Endothelial cell of umbilical vein (primary cell): ENCODE measurements around the gene OR2AE1. TPM values are rescaled to one million over a fixed set of nuclear protein-coding genes. Genes with fewer than 3 reads are reported as not detected.

Source experiments
- BruUV-seq: library from RNA; stranded (reverse); fragments of 400-500 nt; replicated peaks from 2 replicates; lab custom pipeline; 2021; lab: Mats Ljungman, UMichigan
- CTCF ChIA-PET: fragments of 300-600, 350-600 bp; sonication (Branson Sonifier 250); formaldehyde crosslinking; loops from one replicate; lab custom pipeline; 2021; ENCODE audit warnings: antibody characterized with exemption, inconsistent platforms; lab: Charles Lee
- POLR2A ChIA-PET: fragments of 300-600, 350-600 bp; sonication (Branson Sonifier 250); formaldehyde crosslinking; loops from one replicate; lab custom pipeline; 2021; ENCODE audit warnings: antibody characterized with exemption, inconsistent platforms; lab: Charles Lee
- DNase-seq: peaks from one replicate; pipeline ENCODE4 v3.0.0-alpha.2; 2011; ENCODE audit warnings: low read depth, low spot score
- FAIRE-seq: peaks from 2 replicates; lab custom pipeline; 2011; peaks lifted over from hg19 to GRCh38; lab: Jason Lieb, UNC
- H2AFZ ChIP-seq: 2 replicates; pipeline ENCODE4 v1.6.0; 2012; ENCODE audit warnings: low read depth, low read length, control low read depth, inconsistent platforms
- H3K27ac ChIP-seq: 2 replicates; pipeline ENCODE4 v1.5.1; 2011; ENCODE audit warnings: low read depth, mild to moderate bottlenecking, control low read depth, low read length, moderate library complexity; ENCODE audit not compliant: insufficient read depth
- H3K27me3 ChIP-seq, 2 experiments: 2 replicates each; pipeline versions ENCODE4 v1.6.0 to v1.6.1; 2011; ENCODE audit warnings: low read length in 2 of 2, mixed read lengths in 1 of 2; ENCODE audit not compliant: control insufficient read depth in 2 of 2, insufficient read depth in 2 of 2
- H3K36me3 ChIP-seq, 2 experiments: 2 replicates in 1 of 2; 3 replicates in 1 of 2; pipeline ENCODE4 v1.5.1; 2011; ENCODE audit warnings: low read length in 2 of 2, mild to moderate bottlenecking in 1 of 2, moderate library complexity in 1 of 2; ENCODE audit not compliant: control insufficient read depth in 2 of 2, insufficient read depth in 2 of 2; ENCODE audit errors: extremely low read depth in 1 of 2
- H3K4me1 ChIP-seq: 3 replicates; pipeline ENCODE4 v1.5.1; 2011; ENCODE audit warnings: mild to moderate bottlenecking, low read length; ENCODE audit not compliant: control insufficient read depth, insufficient read depth; ENCODE audit errors: extremely low read depth
- H3K4me2 ChIP-seq: 2 replicates; pipeline ENCODE4 v1.6.1; 2011; ENCODE audit warnings: low read length, control low read depth, mixed read lengths; ENCODE audit not compliant: insufficient read depth
- H3K4me3 ChIP-seq, 3 experiments: fragments of 200-600 bp in 1 of 3; sonication (generic), shearing (Covaris generic) in 1 of 3; replicated peaks in 1 of 3; 2 replicates each; pipeline ENCODE4 v1.5.1; 2011 to 2016; ENCODE audit warnings: control low read depth in 3 of 3, low read length in 3 of 3, mild to moderate bottlenecking in 2 of 3, inconsistent platforms in 1 of 3, low read depth in 1 of 3, moderate library complexity in 1 of 3; ENCODE audit not compliant: insufficient read depth in 1 of 3
- H3K79me2 ChIP-seq: 2 replicates; pipeline ENCODE4 v1.6.0; 2012; ENCODE audit warnings: low read length, inconsistent platforms; ENCODE audit not compliant: control insufficient read depth, insufficient read depth
- H3K9ac ChIP-seq: replicated peaks from 2 replicates; pipeline ENCODE3; 2011; ENCODE audit warnings: low read length, control low read depth; ENCODE audit not compliant: insufficient read depth; ENCODE audit errors: extremely low read depth
- H3K9me1 ChIP-seq: replicated peaks from 3 replicates; pipeline ENCODE4 v1.6.0; 2011; ENCODE audit warnings: mild to moderate bottlenecking, low read length; ENCODE audit not compliant: control insufficient read depth, insufficient read depth; ENCODE audit errors: extremely low read depth
- H3K9me3 ChIP-seq: replicated peaks from 2 replicates; pipeline ENCODE4 v1.5.1; 2012; ENCODE audit warnings: low read length, inconsistent platforms; ENCODE audit not compliant: control insufficient read depth, insufficient read depth
- H4K20me1 ChIP-seq: replicated peaks from 2 replicates; pipeline ENCODE3; 2011; ENCODE audit warnings: mild to moderate bottlenecking, low read length; ENCODE audit not compliant: control insufficient read depth, insufficient read depth; ENCODE audit errors: extremely low read depth
- CTCF ChIP-seq, 2 donors: IDR thresholded peaks; 1 replicate in 1 of 2; 2 replicates in 1 of 2; pipeline ENCODE4 v1.5.1; 2011; ENCODE audit warnings: low read length in 2 of 2, mild to moderate bottlenecking in 2 of 2, moderate library complexity in 2 of 2, control low read depth in 1 of 2, inconsistent platforms in 1 of 2, low read depth in 1 of 2; ENCODE audit not compliant: insufficient read depth in 1 of 2; ENCODE audit errors: extremely low read depth in 1 of 2
- EZH2 ChIP-seq: IDR thresholded peaks from 2 replicates; pipeline ENCODE4 v1.6.1; 2012; ENCODE audit warnings: borderline replicate concordance, low read depth, mild to moderate bottlenecking, moderate library complexity, low read length, inconsistent platforms; ENCODE audit not compliant: severe bottlenecking
- FOS ChIP-seq: IDR thresholded peaks from 2 replicates; pipeline ENCODE4 v1.6.1; 2011; ENCODE audit warnings: mild to moderate bottlenecking, low read length, moderate library complexity, borderline replicate concordance; ENCODE audit not compliant: insufficient read depth
- GATA2 ChIP-seq: IDR thresholded peaks from 2 replicates; pipeline ENCODE4 v1.7.0; 2011; ENCODE audit warnings: low read depth, mild to moderate bottlenecking, moderate library complexity, mixed read lengths, low read length; ENCODE audit not compliant: insufficient read length, insufficient read depth
- JUN ChIP-seq: IDR thresholded peaks from 2 replicates; pipeline ENCODE4 v1.6.1; 2011; ENCODE audit warnings: borderline replicate concordance, low read depth; ENCODE audit not compliant: insufficient read length, insufficient read depth
- MAX ChIP-seq: IDR thresholded peaks from 2 replicates; pipeline ENCODE4 v1.6.1; 2011; ENCODE audit not compliant: insufficient read depth, insufficient read length
- MYC ChIP-seq: IDR thresholded peaks from one replicate; pipeline ENCODE4 v1.6.1; 2011; ENCODE audit warnings: mild to moderate bottlenecking, low read depth, low read length
- POLR2A ChIP-seq: IDR thresholded peaks from 2 replicates; pipeline ENCODE4 v1.6.1; 2012; ENCODE audit warnings: low read depth, mild to moderate bottlenecking, control low read depth, low read length
- POLR2AphosphoS5 ChIP-seq: IDR thresholded peaks from 2 replicates; pipeline ENCODE4 v1.6.1; 2012; ENCODE audit warnings: low read depth, mild to moderate bottlenecking, control low read depth, low read length, moderate library complexity; ENCODE audit not compliant: insufficient read depth
- dilution Hi-C: fragments of 300-500 bp; cut with MboI; formaldehyde crosslinking; loops from one replicate; pipeline ENCODE4 v1.15.0; 2019; ENCODE audit warnings: low sequenced_read_pairs; ENCODE audit not compliant: extremely low pct_ligation_motif_present
- intact Hi-C: fragments of 100-400 bp; cut with micrococcal nuclease; formaldehyde crosslinking; loops from one replicate; pipeline ENCODE4 v1.10.0; 2022
- polyA plus RNA-seq, 4 experiments: library from polyadenylated mRNA; depleted of rRNA in 3 of 4; stranded (reverse) in 3 of 4; unstranded in 1 of 4; fragments of >200 nt; gene quantifications; 2 replicates each; pipeline versions ENCODE4 v1.2.1 to v1.2.3, GENCODE V29; 2011 to 2012; ENCODE audit warnings: missing spikeins in 1 of 4
- total RNA-seq: library from RNA; stranded (reverse); gene quantifications from 2 replicates; pipeline ENCODE4 v1.2.3, GENCODE V29; 2021

The OR2AE1 gene
- total and polyA plus RNA-seq, 2 donors (not counting 3 experiments of a cell fraction or from before 2014, with no cell fraction given) = 0.18 TPM; not detected in 1

- FAIRE-seq (no peak), DNase-seq (no peak)
- no peak overlapping the region for H3K4me3 ChIP-seq
- dilution Hi-C loops (no loop called here), intact Hi-C loops (no loop called here)
- H4K20me1 ChIP-seq = no peaks in the 10 kb centered on the region
- CTCF ChIA-PET = no interaction called here
- H3K27me3 ChIP-seq = peaks cover 9 to 20% of the 10 kb centered on the region in 2 experiments
- POLR2A ChIA-PET = no interaction called here
- no peaks in the 10 kb centered on the region for H3K9me1 ChIP-seq
- no peak overlapping the region for H3K9ac ChIP-seq
- no peaks in the 10 kb centered on the region for H3K4me1 ChIP-seq
- no peak overlapping the region for H3K4me2 ChIP-seq
- TF ChIP-seq FOS (no peak), GATA2 (no peak), MAX (no peak), CTCF (IDR thresholded peaks at IDR 0.05; ENCODE audit: extremely low read depth in 1 of 2, insufficient read depth in 1 of 2, low read depth in 1 of 2, low read length in 2 of 2) (no peak), MYC (no peak), JUN (no peak), POLR2AphosphoS5 (no peak), POLR2A (no peak), EZH2 (no peak)
- H3K9me3 ChIP-seq = no peaks in the 10 kb centered on the region
- H2AFZ ChIP-seq = no peak overlapping the region
- H3K79me2 ChIP-seq = no peaks in the 10 kb centered on the region
- no TSS peak for BruUV-seq
- no peak overlapping the region for H3K27ac ChIP-seq
- no peaks in the 10 kb centered on the region for H3K36me3 ChIP-seq
Observed at GRCh38 chr7:99843808-99844207, 33.0 kb downstream of the OR2AE1 start.
